Activated naive CD4-positive, alpha-beta T cell treated with anti-CD3 and anti-CD28 coated beads, Interleukin-2, amount 50 U/mL, for 24 hours (primary cell): ENCODE results near the gene TRAF3IP3.

Experiments
- H3K27ac Mint-ChIP-seq: one replicate; pipeline ENCODE4 v1.8.0; 2021; ENCODE audit warnings: mild to moderate bottlenecking, mixed read lengths
- H3K27me3 Mint-ChIP-seq: one replicate; pipeline ENCODE4 v1.8.0; 2021; ENCODE audit warnings: mixed read lengths
- H3K36me3 Mint-ChIP-seq: one replicate; pipeline ENCODE4 v1.8.0; 2021; ENCODE audit warnings: mixed read lengths
- H3K4me1 Mint-ChIP-seq: one replicate; pipeline ENCODE4 v1.8.0; 2021; ENCODE audit warnings: mixed read lengths
- H3K4me3 Mint-ChIP-seq: one replicate; pipeline ENCODE4 v1.8.0; 2021; ENCODE audit warnings: mild to moderate bottlenecking, mixed read lengths
- H3K9me3 Mint-ChIP-seq: one replicate; pipeline ENCODE4 v1.8.0; 2021; ENCODE audit warnings: mixed read lengths

TRAF3IP3 gene, protein sequence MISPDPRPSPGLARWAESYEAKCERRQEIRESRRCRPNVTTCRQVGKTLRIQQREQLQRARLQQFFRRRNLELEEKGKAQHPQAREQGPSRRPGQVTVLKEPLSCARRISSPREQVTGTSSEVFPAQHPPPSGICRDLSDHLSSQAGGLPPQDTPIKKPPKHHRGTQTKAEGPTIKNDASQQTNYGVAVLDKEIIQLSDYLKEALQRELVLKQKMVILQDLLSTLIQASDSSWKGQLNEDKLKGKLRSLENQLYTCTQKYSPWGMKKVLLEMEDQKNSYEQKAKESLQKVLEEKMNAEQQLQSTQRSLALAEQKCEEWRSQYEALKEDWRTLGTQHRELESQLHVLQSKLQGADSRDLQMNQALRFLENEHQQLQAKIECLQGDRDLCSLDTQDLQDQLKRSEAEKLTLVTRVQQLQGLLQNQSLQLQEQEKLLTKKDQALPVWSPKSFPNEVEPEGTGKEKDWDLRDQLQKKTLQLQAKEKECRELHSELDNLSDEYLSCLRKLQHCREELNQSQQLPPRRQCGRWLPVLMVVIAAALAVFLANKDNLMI

DNA sequence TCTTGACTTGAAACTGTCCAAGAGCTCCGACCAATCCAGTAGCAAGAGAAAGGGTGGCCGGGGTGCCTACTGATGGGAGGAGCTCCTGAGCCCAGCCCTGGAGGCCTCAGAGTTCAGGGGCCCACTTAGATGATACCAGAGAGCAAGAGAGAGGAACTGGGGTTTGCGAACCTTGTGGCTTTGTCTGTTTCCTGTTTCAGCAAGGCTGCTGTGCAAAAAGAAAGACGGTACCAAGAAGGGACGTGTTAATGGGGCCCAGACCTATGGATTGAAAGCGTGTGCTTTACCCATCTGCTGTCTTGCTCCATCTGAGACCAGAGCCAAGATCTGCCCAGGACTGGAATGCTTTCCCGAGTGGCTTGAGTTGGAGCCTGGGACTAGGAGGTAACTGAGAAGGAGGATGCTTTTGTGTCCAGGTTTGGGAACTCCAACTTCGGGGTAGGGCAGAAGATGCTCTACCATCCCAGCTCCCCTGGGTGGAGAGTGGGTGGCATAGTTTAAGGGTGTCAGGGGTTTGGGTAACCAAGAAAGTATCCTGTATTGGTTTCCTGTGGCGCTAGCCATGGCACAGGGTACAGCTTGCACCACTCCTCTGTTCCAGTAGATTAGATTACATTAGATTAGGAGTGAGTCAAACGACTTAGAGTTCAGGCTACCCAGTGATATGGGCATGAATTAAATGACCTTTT lies at the start of gene TRAF3IP3:
TRAF3IP3 (plus strand) TSS at position 128 of the 689 bp plus-strand sequence. CDS start 3,987 bp downstream, outside the sequence.
- Mint-ChIP-seq H3K4me1 (peaks cover 77% of the 10 kb centered on the region), H3K27me3 (no peaks in the 10 kb centered on the region), H3K36me3 (peaks cover 15% of the 10 kb centered on the region), H3K4me3 (peak within 1 kb of the TSS; percentile 95), H3K9me3 (no peaks in the 10 kb centered on the region), H3K27ac (peak within 1 kb of the TSS; percentile 94)

DNA sequence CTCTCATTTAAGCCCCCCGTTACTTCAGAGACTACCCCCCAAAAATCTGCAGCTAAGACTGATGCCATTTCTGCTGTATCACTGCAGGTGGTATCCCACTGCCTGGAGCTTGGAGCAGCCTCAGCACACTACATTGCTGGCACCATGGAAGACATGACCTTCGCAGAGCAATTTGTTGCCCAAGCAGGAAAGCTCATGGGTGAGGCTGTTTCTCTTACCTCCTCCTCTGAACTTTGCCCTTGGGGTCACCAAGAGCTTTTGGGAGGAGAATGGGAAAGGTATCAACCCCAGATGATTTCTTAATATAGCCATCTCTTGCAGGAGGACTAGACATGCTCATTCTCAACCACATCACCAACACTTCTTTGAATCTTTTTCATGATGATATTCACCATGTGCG lies 49.2 kb upstream of the TRAF3IP3 start:
- H3K27ac Mint-ChIP-seq = no peak overlapping the region
- no peaks in the 10 kb centered on the region for H3K9me3 Mint-ChIP-seq
- no peaks in the 10 kb centered on the region for H3K27me3 Mint-ChIP-seq
- H3K36me3 Mint-ChIP-seq = no peaks in the 10 kb centered on the region
- no peak overlapping the region for H3K4me3 Mint-ChIP-seq
- H3K4me1 Mint-ChIP-seq = peaks cover 40% of the 10 kb centered on the region

DNA sequence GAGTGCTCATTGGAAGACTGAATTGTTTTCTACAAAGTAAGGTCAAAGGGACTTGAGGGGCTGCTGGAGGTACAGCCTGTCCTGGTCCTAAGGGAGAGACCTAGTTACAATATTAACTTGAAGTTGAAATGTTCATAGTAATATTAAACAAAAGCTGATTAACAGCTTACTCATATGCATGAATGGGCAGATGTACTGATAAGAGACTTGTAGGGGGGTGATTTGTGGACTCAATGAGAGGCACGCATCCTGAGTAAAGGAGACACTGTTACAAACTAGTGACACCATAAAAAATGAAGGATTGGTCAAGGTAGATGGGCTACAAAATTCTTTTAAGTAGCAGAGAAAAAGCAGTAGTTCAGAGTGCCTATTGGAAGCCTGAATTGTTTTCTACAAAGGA lies 48.5 kb upstream of the TRAF3IP3 start:
- H3K27me3 Mint-ChIP-seq = no peaks in the 10 kb centered on the region
- peaks cover 40% of the 10 kb centered on the region for H3K4me1 Mint-ChIP-seq
- H3K27ac Mint-ChIP-seq = peak overlapping the region; percentile 25
- H3K36me3 Mint-ChIP-seq = no peaks in the 10 kb centered on the region
- no peak overlapping the region for H3K4me3 Mint-ChIP-seq
- H3K9me3 Mint-ChIP-seq = no peaks in the 10 kb centered on the region

DNA sequence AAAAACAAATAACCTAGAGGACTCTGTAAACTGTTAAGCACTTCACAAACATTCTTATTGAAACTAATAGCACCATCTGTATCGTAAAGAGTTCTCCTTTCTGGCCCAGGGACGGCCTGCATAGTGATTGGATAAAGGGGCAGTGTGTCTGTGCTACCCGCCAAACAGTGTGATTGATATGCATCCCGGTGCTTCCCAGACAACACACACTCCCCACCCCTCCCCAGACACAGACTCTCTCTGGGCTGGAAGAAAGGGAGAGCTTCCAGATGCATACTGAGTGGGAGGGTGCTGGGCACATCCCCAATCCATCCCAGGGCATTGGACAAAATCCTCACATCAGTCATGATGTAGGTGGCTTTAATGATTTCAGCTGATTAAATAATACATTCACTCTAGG lies 47.6 kb upstream of the TRAF3IP3 start:
- H3K4me3 Mint-ChIP-seq = no peak overlapping the region
- no peaks in the 10 kb centered on the region for H3K36me3 Mint-ChIP-seq
- H3K4me1 Mint-ChIP-seq = peaks cover 40% of the 10 kb centered on the region
- H3K9me3 Mint-ChIP-seq = no peaks in the 10 kb centered on the region
- no peak overlapping the region for H3K27ac Mint-ChIP-seq
- no peaks in the 10 kb centered on the region for H3K27me3 Mint-ChIP-seq

DNA sequence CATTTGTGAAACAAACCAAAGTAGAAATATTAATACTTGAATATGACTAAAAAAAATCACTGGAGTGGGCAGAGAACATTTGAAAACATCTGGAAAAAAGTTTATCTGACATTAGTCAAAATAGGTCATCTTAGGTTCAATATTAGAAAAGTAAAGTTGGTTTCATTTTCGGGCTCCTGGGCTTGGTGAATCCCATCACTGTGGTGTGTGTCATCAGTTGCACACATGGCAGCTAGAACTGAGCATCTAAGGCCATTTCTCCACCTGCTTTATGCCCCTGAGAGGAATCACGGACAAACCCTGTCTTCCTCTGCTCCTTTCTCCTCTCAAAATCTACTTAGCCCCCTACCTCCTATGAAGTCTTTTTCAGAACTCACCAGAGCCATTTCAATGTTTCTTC lies 45.8 kb upstream of the TRAF3IP3 start:
- H3K4me3 Mint-ChIP-seq = no peak overlapping the region
- H3K27me3 Mint-ChIP-seq = no peaks in the 10 kb centered on the region
- H3K27ac Mint-ChIP-seq = peak overlapping the region; percentile 6
- no peaks in the 10 kb centered on the region for H3K9me3 Mint-ChIP-seq
- H3K36me3 Mint-ChIP-seq = no peaks in the 10 kb centered on the region
- H3K4me1 Mint-ChIP-seq = peaks cover 31% of the 10 kb centered on the region

DNA sequence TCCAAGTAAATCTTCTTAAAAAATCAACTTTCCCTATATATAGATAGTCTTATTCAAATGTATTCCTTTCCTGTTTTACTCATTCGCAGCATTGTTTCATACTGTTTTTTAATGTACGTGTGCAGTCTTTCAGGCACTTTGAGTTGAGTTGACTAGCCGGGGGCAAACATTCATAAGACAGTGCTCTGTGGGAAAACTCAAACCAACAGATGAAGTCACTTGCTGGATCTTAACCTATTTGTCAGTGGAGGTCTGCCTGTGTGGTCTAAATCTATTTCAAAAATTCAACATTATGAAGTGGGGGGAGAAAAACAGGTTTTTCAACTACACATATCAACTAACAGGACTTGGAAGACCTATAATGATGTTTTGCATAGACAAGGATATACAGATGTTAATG lies 45.0 kb upstream of the TRAF3IP3 start:
- Mint-ChIP-seq H3K27me3 (no peaks in the 10 kb centered on the region), H3K27ac (no peak overlapping the region), H3K4me3 (no peak overlapping the region), H3K4me1 (peaks cover 37% of the 10 kb centered on the region), H3K36me3 (no peaks in the 10 kb centered on the region), H3K9me3 (no peaks in the 10 kb centered on the region)

DNA sequence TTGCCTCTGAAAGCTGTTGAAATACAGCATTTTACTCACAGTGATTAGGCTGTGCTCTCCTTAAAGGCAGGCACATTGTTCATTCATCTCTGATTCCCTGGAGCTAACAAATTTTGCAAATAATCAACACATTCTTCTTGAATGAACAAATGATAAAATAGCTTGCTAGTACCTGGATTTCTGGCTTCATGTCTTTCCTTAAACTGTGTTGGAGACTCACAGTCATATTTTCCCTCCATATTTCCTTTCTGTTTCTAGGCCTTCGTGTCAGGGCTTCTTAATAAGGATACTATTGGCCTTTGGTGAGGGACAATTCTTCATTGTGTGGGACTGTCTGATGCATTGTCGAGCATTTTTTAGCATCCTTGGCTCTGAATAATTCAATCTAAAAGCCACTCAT lies 41.5 kb upstream of the TRAF3IP3 start:
- H3K27me3 Mint-ChIP-seq = no peaks in the 10 kb centered on the region

DNA sequence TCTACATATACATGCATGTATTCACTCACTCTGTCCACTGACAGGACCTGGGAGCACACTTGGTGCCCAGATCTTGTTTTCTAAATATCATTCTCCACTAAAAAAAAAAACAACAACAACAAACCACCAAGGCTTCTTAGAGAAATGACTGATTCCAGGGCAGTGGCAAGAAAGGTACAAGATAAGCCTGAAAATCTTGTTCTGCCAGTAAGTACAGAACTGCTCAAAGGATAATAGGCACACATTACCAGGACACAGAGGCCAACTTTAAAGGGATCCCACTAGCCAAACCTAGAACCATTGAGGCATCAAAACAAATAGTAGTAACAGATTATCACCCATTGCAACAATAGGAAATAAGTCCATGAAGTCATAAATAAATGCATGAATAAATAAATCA lies 40.5 kb upstream of the TRAF3IP3 start:
- peak overlapping the region; percentile 31 for H3K27ac Mint-ChIP-seq
- H3K36me3 Mint-ChIP-seq = no peaks in the 10 kb centered on the region
- H3K27me3 Mint-ChIP-seq = no peaks in the 10 kb centered on the region
- H3K4me1 Mint-ChIP-seq = peaks cover 40% of the 10 kb centered on the region
- H3K9me3 Mint-ChIP-seq = no peaks in the 10 kb centered on the region
- H3K4me3 Mint-ChIP-seq = peak overlapping the region; percentile 26

More for the DNA sequence above, 41.5 kb upstream of the TRAF3IP3 start:
- no peaks in the 10 kb centered on the region for H3K36me3 Mint-ChIP-seq
- H3K9me3 Mint-ChIP-seq = no peaks in the 10 kb centered on the region
- no peak overlapping the region for H3K4me3 Mint-ChIP-seq
- H3K4me1 Mint-ChIP-seq = peaks cover 47% of the 10 kb centered on the region
- peak overlapping the region; percentile 85 for H3K27ac Mint-ChIP-seq

DNA sequence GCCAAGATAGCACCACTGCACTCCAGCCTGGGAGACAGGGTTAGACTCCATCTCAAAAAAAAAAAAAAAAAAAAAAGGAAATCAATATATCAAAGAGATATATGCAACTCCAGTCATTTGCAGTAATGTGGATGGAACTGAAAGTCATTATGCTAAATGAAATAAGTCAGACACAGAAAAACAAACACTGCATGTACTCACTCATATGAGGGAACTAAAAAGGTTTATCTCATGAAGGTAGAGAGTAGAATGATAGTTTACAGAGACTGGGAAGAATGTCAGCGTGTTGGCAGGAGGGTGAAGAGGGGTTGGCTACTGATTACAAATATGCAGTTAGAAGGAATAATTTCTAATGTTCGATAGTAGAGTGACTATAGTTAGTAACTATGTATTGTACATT lies 38.0 kb upstream of the TRAF3IP3 start:
- peaks cover 45% of the 10 kb centered on the region for H3K4me1 Mint-ChIP-seq
- H3K4me3 Mint-ChIP-seq = no peak overlapping the region
- H3K27me3 Mint-ChIP-seq = no peaks in the 10 kb centered on the region
- H3K36me3 Mint-ChIP-seq = no peaks in the 10 kb centered on the region
- H3K27ac Mint-ChIP-seq = peak overlapping the region; percentile 79
- peaks cover 5% of the 10 kb centered on the region for H3K9me3 Mint-ChIP-seq

DNA sequence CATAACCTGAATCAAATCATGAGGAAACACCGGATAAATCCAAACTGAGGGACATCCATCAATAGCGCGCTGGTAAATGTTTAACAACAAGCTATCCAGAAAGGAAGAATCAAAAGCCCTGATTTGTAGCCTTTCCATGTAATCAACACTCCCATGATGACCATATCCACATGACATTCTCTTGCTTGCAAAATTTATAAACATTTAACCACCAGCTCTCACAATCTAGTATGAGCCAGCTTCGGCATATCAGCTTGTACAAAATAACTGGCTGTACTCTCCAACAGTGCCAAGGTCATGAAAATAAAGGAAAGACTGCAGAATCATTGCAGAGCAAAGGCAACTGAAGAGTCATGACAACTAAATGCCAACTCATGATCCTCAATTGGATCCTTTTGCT lies 35.5 kb upstream of the TRAF3IP3 start:
- Mint-ChIP-seq H3K27ac (no peak overlapping the region), H3K36me3 (no peaks in the 10 kb centered on the region), H3K27me3 (no peaks in the 10 kb centered on the region), H3K9me3 (peaks cover 5% of the 10 kb centered on the region), H3K4me1 (peaks cover 57% of the 10 kb centered on the region), H3K4me3 (no peak overlapping the region)

DNA sequence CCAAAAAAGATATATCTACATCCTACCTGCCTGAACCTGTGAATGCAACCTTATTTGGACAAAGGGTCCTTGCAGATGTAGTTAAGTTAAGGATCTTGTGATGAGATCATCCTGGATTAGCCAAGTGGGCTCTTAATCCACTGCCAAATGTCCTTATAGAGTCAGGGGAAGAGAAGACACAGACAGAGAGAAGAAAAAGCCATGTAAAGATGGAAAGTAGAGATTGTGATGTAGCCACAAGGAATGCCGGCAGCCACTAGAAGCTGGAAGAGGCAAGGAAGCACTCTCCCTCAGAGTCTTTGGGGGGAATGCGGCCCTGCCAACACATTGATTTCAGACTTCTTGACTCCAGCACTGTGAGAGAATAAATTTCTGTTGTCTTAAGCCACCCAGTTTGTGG lies 35.0 kb upstream of the TRAF3IP3 start:
- H3K9me3 Mint-ChIP-seq = peaks cover 5% of the 10 kb centered on the region
- H3K27ac Mint-ChIP-seq = peak overlapping the region; percentile 49

DNA sequence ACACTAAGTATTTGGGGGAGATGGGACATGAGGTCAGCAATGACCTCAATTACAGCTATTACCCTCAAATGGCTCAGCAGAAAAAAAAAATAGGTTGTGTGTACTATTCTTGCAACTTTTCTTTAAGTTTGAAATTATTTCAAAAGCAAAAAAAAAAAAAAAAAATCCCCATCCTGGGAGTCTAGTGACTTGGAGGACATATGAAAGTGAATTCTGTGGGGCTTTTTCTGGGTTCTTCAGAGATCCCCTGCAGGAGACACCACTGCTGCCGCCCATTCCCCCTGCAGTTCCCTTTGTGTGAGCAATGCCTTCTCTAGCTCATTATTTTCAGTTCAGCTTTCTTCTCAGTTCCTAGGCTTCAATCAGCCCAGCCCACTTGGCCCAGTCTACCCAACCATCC lies 34.5 kb upstream of the TRAF3IP3 start:
- H3K4me1 Mint-ChIP-seq = peaks cover 53% of the 10 kb centered on the region
- H3K4me3 Mint-ChIP-seq = no peak overlapping the region
- H3K9me3 Mint-ChIP-seq = peaks cover 5% of the 10 kb centered on the region
- no peaks in the 10 kb centered on the region for H3K27me3 Mint-ChIP-seq
- H3K27ac Mint-ChIP-seq = no peak overlapping the region
- no peaks in the 10 kb centered on the region for H3K36me3 Mint-ChIP-seq

More for the DNA sequence above, 35.0 kb upstream of the TRAF3IP3 start:
- Mint-ChIP-seq H3K4me1 (peaks cover 57% of the 10 kb centered on the region), H3K27me3 (no peaks in the 10 kb centered on the region), H3K4me3 (no peak overlapping the region), H3K36me3 (no peaks in the 10 kb centered on the region)

DNA sequence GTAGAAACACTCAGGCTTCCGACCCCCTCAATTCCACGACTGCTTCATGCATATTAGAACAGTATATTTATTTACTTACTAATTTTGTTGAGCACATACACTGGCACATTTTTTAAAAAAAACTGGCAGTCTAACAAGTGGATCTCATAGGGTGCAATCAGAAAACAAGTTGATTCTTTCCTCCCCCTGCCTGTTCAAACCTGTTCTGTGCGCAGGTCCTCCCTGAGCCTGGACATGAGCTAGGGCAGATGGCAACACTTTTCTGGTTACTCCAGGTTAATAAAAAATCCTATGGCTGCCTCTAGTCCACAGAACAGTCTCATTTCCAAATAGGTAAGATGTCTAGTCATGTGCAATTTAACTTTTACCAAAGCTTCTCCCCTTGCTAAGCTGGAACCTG lies 32.6 kb upstream of the TRAF3IP3 start:
- Mint-ChIP-seq H3K27me3 (no peaks in the 10 kb centered on the region), H3K27ac (peak overlapping the region; percentile 100), H3K36me3 (peaks cover 2% of the 10 kb centered on the region), H3K4me3 (no peak overlapping the region), H3K4me1 (peaks cover 62% of the 10 kb centered on the region), H3K9me3 (peaks cover 11% of the 10 kb centered on the region)

DNA sequence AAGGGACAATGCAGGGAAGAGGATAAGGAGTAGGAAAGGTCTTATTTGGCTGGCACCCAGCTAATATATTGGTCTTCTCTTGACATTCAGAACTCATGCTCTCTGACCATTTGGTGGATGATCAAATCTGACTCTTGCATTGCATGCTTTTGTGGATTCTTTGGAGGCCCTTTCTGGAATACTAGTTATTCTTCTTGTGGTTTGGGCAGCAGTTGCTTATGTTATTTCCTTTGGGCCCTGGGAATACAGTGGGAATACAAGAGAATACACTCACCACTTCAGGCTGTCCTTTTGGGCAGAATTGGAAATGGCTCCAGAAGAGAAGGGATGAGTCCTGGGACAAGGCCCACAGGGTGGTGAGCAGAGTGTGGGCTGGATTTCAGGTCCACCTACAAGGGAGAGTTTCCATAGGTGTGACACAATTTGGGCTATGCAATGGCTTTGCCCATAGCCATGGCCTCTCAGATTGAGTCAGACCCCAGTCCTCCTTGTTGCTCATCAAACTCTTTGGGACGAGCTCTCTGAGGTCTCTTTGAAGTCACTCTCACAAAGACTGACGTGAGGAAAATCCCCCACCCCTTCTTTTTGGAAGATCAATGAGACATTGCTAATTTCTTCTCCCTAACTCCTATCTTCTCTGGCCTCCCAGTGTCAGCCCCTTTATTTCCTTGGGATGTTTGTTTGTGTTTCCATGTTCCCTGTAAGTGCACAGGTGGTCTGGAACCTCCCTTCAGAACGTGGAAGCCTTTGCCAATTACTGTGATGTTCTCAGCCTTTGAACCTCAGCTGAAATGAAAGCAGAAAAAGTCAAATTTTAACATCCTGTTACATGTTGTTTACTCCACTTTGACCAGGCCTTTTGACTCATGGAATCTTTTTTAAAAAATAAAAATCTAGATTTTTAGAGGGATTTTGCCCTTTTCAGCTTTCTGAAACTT lies 31.8 kb upstream of the TRAF3IP3 start:
- H3K4me1 Mint-ChIP-seq = peaks cover 62% of the 10 kb centered on the region
- H3K27ac Mint-ChIP-seq = peak overlapping the region; percentile 100
- peaks cover 2% of the 10 kb centered on the region for H3K36me3 Mint-ChIP-seq
- H3K4me3 Mint-ChIP-seq = peak overlapping the region; percentile 84
- H3K9me3 Mint-ChIP-seq = peaks cover 11% of the 10 kb centered on the region
- H3K27me3 Mint-ChIP-seq = no peaks in the 10 kb centered on the region

DNA sequence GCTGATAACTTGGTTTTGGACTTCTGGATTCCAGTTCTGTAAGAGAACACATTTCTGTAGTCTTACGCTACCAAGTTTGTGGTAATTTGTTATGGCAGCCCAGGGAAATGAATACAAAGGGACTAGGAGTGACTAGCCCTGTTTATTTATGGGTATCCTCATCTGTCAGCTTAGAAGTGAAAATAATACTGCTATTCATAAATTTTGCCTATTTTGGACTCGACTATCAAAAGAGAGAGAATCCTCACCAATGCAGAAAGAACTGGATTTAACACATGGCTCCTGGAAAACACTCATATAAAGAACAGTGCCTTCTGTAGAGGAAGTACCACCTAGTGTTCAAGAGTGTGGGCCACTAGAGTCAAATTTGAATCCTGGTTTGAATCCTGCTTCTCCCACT lies 28.6 kb upstream of the TRAF3IP3 start:
- H3K27ac Mint-ChIP-seq = no peak overlapping the region
- H3K9me3 Mint-ChIP-seq = peaks cover 15% of the 10 kb centered on the region
- no peaks in the 10 kb centered on the region for H3K27me3 Mint-ChIP-seq
- H3K4me3 Mint-ChIP-seq = no peak overlapping the region
- H3K36me3 Mint-ChIP-seq = peaks cover 2% of the 10 kb centered on the region
- peaks cover 55% of the 10 kb centered on the region for H3K4me1 Mint-ChIP-seq
